Liver (tissue), 9 donors: ENCODE data around the gene LRRC2. TPM values are rescaled to one million over a fixed set of nuclear protein-coding genes. Genes with fewer than 3 reads are reported as not detected.

Experiments
- DNase-seq: peaks from one replicate; pipeline ENCODE4 v3.0.0-alpha.2; 2017; ENCODE audit warnings: low spot score
- H3K27ac ChIP-seq, 2 donors: one replicate each; pipeline ENCODE4 v1.7.0; 2013; ENCODE audit warnings: inconsistent platforms in 2 of 2, low read length in 2 of 2, control low read depth in 1 of 2, low read depth in 1 of 2, mild to moderate bottlenecking in 1 of 2
- H3K27me3 ChIP-seq, 4 donors: one replicate each; pipeline versions ENCODE4 v1.6.1 to v1.7.0; 2013; ENCODE audit warnings: low read length in 3 of 4, inconsistent platforms in 1 of 4, mild to moderate bottlenecking in 1 of 4, moderate library complexity in 1 of 4; ENCODE audit not compliant: control insufficient read depth in 4 of 4, insufficient read depth in 4 of 4
- H3K36me3 ChIP-seq, 4 donors: one replicate each; pipeline versions ENCODE4 v1.6.1 to v1.7.0; 2013; ENCODE audit warnings: low read length in 3 of 4, mild to moderate bottlenecking in 3 of 4, low read depth in 1 of 4, moderate library complexity in 1 of 4; ENCODE audit not compliant: control insufficient read depth in 4 of 4, insufficient read depth in 3 of 4
- H3K4me1 ChIP-seq, 4 donors: one replicate each; pipeline versions ENCODE4 v1.6.1 to v1.7.0; 2013; ENCODE audit warnings: low read length in 3 of 4, mild to moderate bottlenecking in 3 of 4, moderate library complexity in 1 of 4; ENCODE audit not compliant: control insufficient read depth in 4 of 4, insufficient read depth in 4 of 4
- H3K4me3 ChIP-seq, 3 donors: one replicate each; pipeline versions ENCODE4 v1.6.1 to v1.7.0; 2013; ENCODE audit warnings: low read length in 3 of 3, control low read depth in 1 of 3, low read depth in 1 of 3, mild to moderate bottlenecking in 1 of 3
- H3K9ac ChIP-seq, 2 donors: one replicate each; pipeline ENCODE4 v1.7.0; 2013; ENCODE audit warnings: low read length in 2 of 2, mild to moderate bottlenecking in 2 of 2, moderate library complexity in 2 of 2, control low read depth in 1 of 2, low read depth in 1 of 2
- H3K9me3 ChIP-seq, 4 donors: one replicate each; pipeline versions ENCODE4 v1.6.1 to v1.7.0; 2013; ENCODE audit warnings: low read length in 3 of 4; ENCODE audit not compliant: control insufficient read depth in 4 of 4
- ATF3 ChIP-seq: IDR thresholded peaks from 2 replicates; pipeline ENCODE4 v1.6.1; 2016; ENCODE audit warnings: antibody characterized with exemption
- CTCF ChIP-seq: fragments of 150-350 bp; IDR thresholded peaks from 2 replicates; pipeline ENCODE4 v1.5.1; 2017; ENCODE audit warnings: improper control_type of control experiment, low read depth, low read length; ENCODE audit not compliant: missing input control
- EGR1 ChIP-seq, 2 donors: IDR thresholded peaks; 2 replicates each; pipeline ENCODE4 v1.6.1; 2016 to 2018; ENCODE audit warnings: antibody characterized with exemption in 2 of 2, low read depth in 2 of 2
- FOXA1 ChIP-seq: IDR thresholded peaks from 2 replicates; pipeline ENCODE4 v1.6.1; 2016; ENCODE audit warnings: antibody characterized with exemption
- FOXA2 ChIP-seq: IDR thresholded peaks from 2 replicates; pipeline ENCODE4 v1.6.1; 2016; ENCODE audit warnings: antibody characterized with exemption
- GABPA ChIP-seq, 2 donors: IDR thresholded peaks in 1 of 2; conservative IDR thresholded peaks in 1 of 2; 2 replicates each; pipeline ENCODE4 v1.6.1; 2016; ENCODE audit warnings: antibody characterized with exemption in 2 of 2, mild to moderate bottlenecking in 1 of 2, moderate library complexity in 1 of 2
- HNF4A ChIP-seq, 2 donors: conservative IDR thresholded peaks; 2 replicates each; pipeline ENCODE4 v1.6.1; 2016; ENCODE audit warnings: antibody characterized with exemption in 2 of 2, mild to moderate bottlenecking in 2 of 2
- HNF4G ChIP-seq: IDR thresholded peaks from 2 replicates; pipeline ENCODE4 v1.6.1; 2016; ENCODE audit warnings: antibody characterized with exemption
- JUND ChIP-seq, 2 donors: IDR thresholded peaks; 2 replicates each; pipeline ENCODE4 v1.6.1; 2016; ENCODE audit warnings: antibody characterized with exemption in 2 of 2
- MAX ChIP-seq: IDR thresholded peaks from 2 replicates; pipeline ENCODE4 v1.6.1; 2016; ENCODE audit warnings: antibody characterized with exemption
- NR2F2 ChIP-seq: IDR thresholded peaks from 2 replicates; pipeline ENCODE4 v1.6.1; 2016; ENCODE audit warnings: antibody characterized with exemption
- REST ChIP-seq: IDR thresholded peaks from 2 replicates; pipeline ENCODE4 v1.6.1; 2016; ENCODE audit warnings: antibody characterized with exemption, mild to moderate bottlenecking
- RXRA ChIP-seq, 2 donors: IDR thresholded peaks; 2 replicates each; pipeline ENCODE4 v1.6.1; 2017 to 2018; ENCODE audit warnings: antibody characterized with exemption in 2 of 2, mild to moderate bottlenecking in 1 of 2
- SP1 ChIP-seq: IDR thresholded peaks from 2 replicates; pipeline ENCODE4 v1.6.1; 2018; ENCODE audit warnings: antibody characterized with exemption, mild to moderate bottlenecking
- YY1 ChIP-seq: IDR thresholded peaks from 2 replicates; pipeline ENCODE4 v1.6.1; 2016; ENCODE audit warnings: antibody characterized with exemption, mild to moderate bottlenecking
- ZBTB33 ChIP-seq: IDR thresholded peaks from 2 replicates; pipeline ENCODE4 v1.6.1; 2016; ENCODE audit warnings: antibody characterized with exemption
- WGBS: extraction: QIAGEN DNeasy Blood & Tissue Kit; methylation state at CpG from one replicate; pipeline ENCODE4 v1.1.7; 2013; 5-methylcytosine and 5-hydroxymethylcytosine counted together
- polyA plus RNA-seq, 2 donors: library from polyadenylated mRNA; stranded (reverse) in 1 of 2; unstranded in 1 of 2; fragments of 200-250 nt in 1 of 2; fragments of >200 nt in 1 of 2; fragmentation: Nextera tagmentation in 1 of 2; extraction: Ambion mirVana in 1 of 2; gene quantifications; one replicate each; pipeline versions ENCODE4 v1.2.1 to v1.2.3, GENCODE V29; 2013 to 2015
- total RNA-seq, 2 donors: library from RNA; depleted of rRNA; stranded (reverse); fragments of >200 nt; gene quantifications; one replicate each; pipeline ENCODE4 v1.2.3, GENCODE V29; 2014
- donor health status: healthy.
- donor health status: healthy.
- donor health status: healthy.
- donor health status: healthy.
- donor health status: healthy.

The LRRC2 gene
- total and polyA plus RNA-seq, 4 donors, result 0.93 to 7.6 (median 4.2) TPM

- Histone ChIP-seq H3K9ac (no peak overlapping the region), H3K4me1 (peaks cover 2 to 39% (median 34%) of the 10 kb centered on the region in 4 donors), H3K4me3 (no peak overlapping the region), H3K9me3 (no peaks in the 10 kb centered on the region), H3K27ac (peak overlapping the region; percentile 20 to 48), H3K27me3 (no peaks in the 10 kb centered on the region), H3K36me3 (no peaks in the 10 kb centered on the region)
- TF ChIP-seq FOXA1, result no peak
- no peak for TF ChIP-seq HNF4A (conservative IDR thresholded peaks at IDR 0.05)
- no peak for TF ChIP-seq ZBTB33
- no peak for TF ChIP-seq YY1
- TF ChIP-seq NR2F2, result no peak
- no peak for TF ChIP-seq CTCF
- TF ChIP-seq MAX, result no peak
- TF ChIP-seq SP1, result no peak
- no peak for TF ChIP-seq RXRA (IDR thresholded peaks at IDR 0.05)
- no peak for TF ChIP-seq ATF3
- no peak for TF ChIP-seq EGR1 (IDR thresholded peaks at IDR 0.05; ENCODE audit: low read depth in 2 of 2)
- TF ChIP-seq REST, result no peak
- no peak for TF ChIP-seq JUND (IDR thresholded peaks at IDR 0.05)
- 42% methylated on average over 6 of the region's 6 CpGs for WGBS
- no peak for DNase-seq
Measured at GRCh38 chr3:46490338-46491084, 75.6 kb downstream of the LRRC2 start.

GRCh38 chr3:46489875-46490274 lies 76.2 kb downstream of the LRRC2 start:
- H3K4me3 ChIP-seq, result no peak overlapping the region
- 87% methylated on average over 1 of the region's 1 CpG for WGBS
- H3K4me1 ChIP-seq, result peaks cover 2 to 39% (median 34%) of the 10 kb centered on the region in 4 donors
- H3K27ac ChIP-seq, result no peak overlapping the region
- H3K9ac ChIP-seq, result no peak overlapping the region
- no peak for DNase-seq
- no peaks in the 10 kb centered on the region for H3K36me3 ChIP-seq
- H3K27me3 ChIP-seq, result no peaks in the 10 kb centered on the region
- no peaks in the 10 kb centered on the region for H3K9me3 ChIP-seq
- TF ChIP-seq RXRA (IDR thresholded peaks at IDR 0.05) (no peak), FOXA1 (no peak), SP1 (no peak), GABPA (IDR thresholded peaks at IDR 0.05 in 1 of 2, conservative IDR thresholded peaks at IDR 0.05 in 1 of 2) (no peak), MAX (no peak), NR2F2 (no peak), FOXA2 (no peak), CTCF (no peak), YY1 (no peak), ZBTB33 (no peak), EGR1 (IDR thresholded peaks at IDR 0.05; ENCODE audit: low read depth in 2 of 2) (no peak), HNF4G (no peak)
